K562 (cell line): ENCODE data around the gene PDE6B. TPM values are rescaled to one million over a fixed set of nuclear protein-coding genes. Genes with fewer than 3 reads are reported as not detected.

ENCODE experiments used
- CBFB ChIP-seq: sonication (generic); formaldehyde crosslinking; IDR thresholded peaks from 2 replicates; pipeline ENCODE4 v1.4.0; 2020; ENCODE audit warnings: mild to moderate bottlenecking, missing genetic modification reagents
- DIDO1 ChIP-seq: fragments of 450-650 bp; IDR thresholded peaks from 2 replicates; pipeline ENCODE4 v1.6.1; 2016; ENCODE audit warnings: low read depth, missing biosample characterization, missing genetic modification characterization
- HOXB6 ChIP-seq: fragments of 250-450 bp; sonication (Bioruptor Pico); IDR thresholded peaks from 2 replicates; pipeline ENCODE4 v1.5.1; 2022; ENCODE audit warnings: mild to moderate bottlenecking, borderline replicate concordance
- KDM1A ChIP-seq, 2 experiments: fragments of 450-650 bp; IDR thresholded peaks; 2 replicates each; pipeline ENCODE4 v1.6.1; 2016; ENCODE audit warnings: mild to moderate bottlenecking in 2 of 2
- NFYB ChIP-seq: IDR thresholded peaks from 2 replicates; pipeline ENCODE4 v1.6.1; 2011; ENCODE audit warnings: mild to moderate bottlenecking, moderate library complexity; ENCODE audit not compliant: insufficient read length; ENCODE audit errors: extremely low read depth
- PHB2 ChIP-seq: fragments of 450-650 bp; IDR thresholded peaks from 2 replicates; pipeline ENCODE4 v1.6.1; 2017; ENCODE audit warnings: low read depth
- PPARD ChIP-seq: fragments of 250-450 bp; sonication (Bioruptor Pico); IDR thresholded peaks from 2 replicates; pipeline ENCODE4 v1.8.0; 2022; ENCODE audit warnings: inconsistent platforms, mild to moderate bottlenecking, moderate library complexity
- RBM15 ChIP-seq: fragments of 200-400 bp; formaldehyde crosslinking; IDR thresholded peaks from 2 replicates; pipeline ENCODE4 v1.6.1; 2018; ENCODE audit warnings: mild to moderate bottlenecking, low read length, moderate library complexity; ENCODE audit not compliant: insufficient read depth
- SNIP1 ChIP-seq: fragments of 450-650 bp; IDR thresholded peaks from 2 replicates; pipeline ENCODE4 v1.7.1; 2017; ENCODE audit warnings: low read depth, mild to moderate bottlenecking
- YBX1 ChIP-seq: fragments of 450-650 bp; IDR thresholded peaks from 2 replicates; pipeline ENCODE4 v1.7.1; 2016; ENCODE audit warnings: mild to moderate bottlenecking
- ZBTB7A ChIP-seq: IDR thresholded peaks from 2 replicates; pipeline ENCODE4 v1.6.1; 2011; ENCODE audit warnings: low read depth, mild to moderate bottlenecking, low read length, moderate library complexity, borderline replicate concordance; ENCODE audit not compliant: control insufficient read depth
- ZC3H11A ChIP-seq: IDR thresholded peaks from 2 replicates; pipeline ENCODE4 v1.6.1; 2012; ENCODE audit warnings: low read depth, low read length, improper control_type of control experiment
- ZNF311 ChIP-seq: fragments of 250-450 bp; sonication (Bioruptor Pico); IDR thresholded peaks from 2 replicates; pipeline ENCODE4 v1.4.0; 2020; ENCODE audit warnings: mild to moderate bottlenecking, moderate library complexity
- ZZZ3 ChIP-seq: fragments of 450-650 bp; IDR thresholded peaks from 2 replicates; pipeline ENCODE4 v1.6.1; 2016; ENCODE audit warnings: antibody characterized with exemption, mild to moderate bottlenecking, moderate library complexity
- polyA plus RNA-seq, 8 experiments: library from polyadenylated mRNA; depleted of rRNA in 4 of 8; stranded (reverse) in 5 of 8; unstranded in 3 of 8; fragments of >200 nt; fragmentation: Nextera tagmentation in 2 of 8; fragmentation: Illumina TruSeq in 1 of 8; extraction: Ambion mirVana in 2 of 8; extraction: Trizol in 1 of 8; gene quantifications; 2 replicates each; pipeline versions ENCODE4 v1.2.1 to v1.2.3, GENCODE V29; 2011 to 2014; ENCODE audit warnings: inconsistent platforms in 1 of 8, missing spikeins in 1 of 8
- total RNA-seq, 7 experiments: library from RNA; depleted of rRNA in 6 of 7; stranded (reverse); fragments of >200 nt in 6 of 7; fragmentation: Illumina TruSeq in 2 of 7; extraction: Trizol in 2 of 7; gene quantifications; 2 replicates each; pipeline versions ENCODE4 v1.2.1 to v1.2.3, GENCODE V29; 2011 to 2021; ENCODE audit warnings: low replicate concordance in 1 of 7
- TF ChIP-seq, protein P1 (sequence below): fragments of 250-450 bp; sonication (Bioruptor Pico); IDR thresholded peaks from 2 replicates; pipeline ENCODE4 v1.4.0; 2020; ENCODE audit warnings: mild to moderate bottlenecking, moderate library complexity
- TF ChIP-seq, protein P2 (sequence below): fragments of 450-650 bp; formaldehyde crosslinking; IDR thresholded peaks from 2 replicates; pipeline ENCODE4 v1.4.0; 2020; ENCODE audit warnings: mild to moderate bottlenecking, moderate library complexity
- TF ChIP-seq, protein P3 (sequence below): fragments of 250-450 bp; sonication (Bioruptor Pico); IDR thresholded peaks from 2 replicates; pipeline ENCODE4 v1.8.0; 2021; ENCODE audit warnings: mild to moderate bottlenecking, moderate library complexity
- TF ChIP-seq, protein P4 (sequence below): sonication (generic); formaldehyde crosslinking; IDR thresholded peaks from 2 replicates; pipeline ENCODE4 v1.8.1; 2022; ENCODE audit warnings: missing genetic modification reagents
- TF ChIP-seq, protein P5 (sequence below): fragments of 250-450 bp; sonication (Bioruptor Pico); IDR thresholded peaks from 2 replicates; pipeline ENCODE4 v1.8.0; 2021; ENCODE audit warnings: borderline replicate concordance, mild to moderate bottlenecking, moderate library complexity; ENCODE audit not compliant: poor library complexity, severe bottlenecking
- TF ChIP-seq, protein P6 (sequence below): fragments of 250-450 bp; sonication (Bioruptor Pico); IDR thresholded peaks from 2 replicates; pipeline ENCODE4 v1.8.0; 2021; ENCODE audit warnings: moderate library complexity, mild to moderate bottlenecking, inconsistent platforms

PDE6B gene
- total and polyA plus RNA-seq, 9 of the 15 experiments (the other 6 are each of a cell fraction or from before 2014, with no cell fraction given), result 0.04 TPM; not detected in 8

DNA sequence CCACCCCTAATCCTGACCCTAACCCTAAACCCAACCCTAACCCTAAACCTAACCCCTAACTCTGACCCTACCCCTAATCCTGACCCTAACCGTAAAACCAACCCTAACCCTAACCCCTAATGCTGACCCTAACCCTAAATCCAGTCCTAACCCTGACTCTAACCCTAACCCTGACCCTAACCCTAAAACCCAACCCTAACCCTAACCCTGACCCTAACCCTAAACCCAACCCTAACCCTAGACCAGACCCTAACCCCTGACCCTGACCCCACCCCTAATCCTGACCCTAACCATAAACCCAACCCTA is 79.6 kb downstream of the PDE6B start (continued):
- TF ChIP-seq, protein P1, sequence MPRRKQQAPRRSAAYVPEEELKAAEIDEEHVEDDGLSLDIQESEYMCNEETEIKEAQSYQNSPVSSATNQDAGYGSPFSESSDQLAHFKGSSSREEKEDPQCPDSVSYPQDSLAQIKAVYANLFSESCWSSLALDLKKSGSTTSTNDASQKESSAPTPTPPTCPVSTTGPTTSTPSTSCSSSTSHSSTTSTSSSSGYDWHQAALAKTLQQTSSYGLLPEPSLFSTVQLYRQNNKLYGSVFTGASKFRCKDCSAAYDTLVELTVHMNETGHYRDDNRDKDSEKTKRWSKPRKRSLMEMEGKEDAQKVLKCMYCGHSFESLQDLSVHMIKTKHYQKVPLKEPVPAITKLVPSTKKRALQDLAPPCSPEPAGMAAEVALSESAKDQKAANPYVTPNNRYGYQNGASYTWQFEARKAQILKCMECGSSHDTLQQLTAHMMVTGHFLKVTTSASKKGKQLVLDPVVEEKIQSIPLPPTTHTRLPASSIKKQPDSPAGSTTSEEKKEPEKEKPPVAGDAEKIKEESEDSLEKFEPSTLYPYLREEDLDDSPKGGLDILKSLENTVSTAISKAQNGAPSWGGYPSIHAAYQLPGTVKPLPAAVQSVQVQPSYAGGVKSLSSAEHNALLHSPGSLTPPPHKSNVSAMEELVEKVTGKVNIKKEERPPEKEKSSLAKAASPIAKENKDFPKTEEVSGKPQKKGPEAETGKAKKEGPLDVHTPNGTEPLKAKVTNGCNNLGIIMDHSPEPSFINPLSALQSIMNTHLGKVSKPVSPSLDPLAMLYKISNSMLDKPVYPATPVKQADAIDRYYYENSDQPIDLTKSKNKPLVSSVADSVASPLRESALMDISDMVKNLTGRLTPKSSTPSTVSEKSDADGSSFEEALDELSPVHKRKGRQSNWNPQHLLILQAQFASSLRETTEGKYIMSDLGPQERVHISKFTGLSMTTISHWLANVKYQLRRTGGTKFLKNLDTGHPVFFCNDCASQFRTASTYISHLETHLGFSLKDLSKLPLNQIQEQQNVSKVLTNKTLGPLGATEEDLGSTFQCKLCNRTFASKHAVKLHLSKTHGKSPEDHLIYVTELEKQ (CRISPR knock-in tag), result no peak
- no peak for TF ChIP-seq PPARD (CRISPR knock-in tag)
- no peak for TF ChIP-seq PHB2
- TF ChIP-seq RBM15, result no peak
- no peak for TF ChIP-seq DIDO1 (tag)
- TF ChIP-seq YBX1, result no peak
- TF ChIP-seq KDM1A (IDR thresholded peaks at IDR 0.05), result no peak
- no peak for TF ChIP-seq HOXB6 (CRISPR knock-in tag)
- TF ChIP-seq, protein P2, sequence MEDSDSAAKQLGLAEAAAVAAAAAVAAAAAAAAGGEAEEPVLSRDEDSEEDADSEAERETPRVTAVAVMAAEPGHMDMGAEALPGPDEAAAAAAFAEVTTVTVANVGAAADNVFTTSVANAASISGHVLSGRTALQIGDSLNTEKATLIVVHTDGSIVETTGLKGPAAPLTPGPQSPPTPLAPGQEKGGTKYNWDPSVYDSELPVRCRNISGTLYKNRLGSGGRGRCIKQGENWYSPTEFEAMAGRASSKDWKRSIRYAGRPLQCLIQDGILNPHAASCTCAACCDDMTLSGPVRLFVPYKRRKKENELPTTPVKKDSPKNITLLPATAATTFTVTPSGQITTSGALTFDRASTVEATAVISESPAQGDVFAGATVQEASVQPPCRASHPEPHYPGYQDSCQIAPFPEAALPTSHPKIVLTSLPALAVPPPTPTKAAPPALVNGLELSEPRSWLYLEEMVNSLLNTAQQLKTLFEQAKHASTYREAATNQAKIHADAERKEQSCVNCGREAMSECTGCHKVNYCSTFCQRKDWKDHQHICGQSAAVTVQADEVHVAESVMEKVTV (CRISPR knock-in tag), result no peak
- TF ChIP-seq, protein P3, sequence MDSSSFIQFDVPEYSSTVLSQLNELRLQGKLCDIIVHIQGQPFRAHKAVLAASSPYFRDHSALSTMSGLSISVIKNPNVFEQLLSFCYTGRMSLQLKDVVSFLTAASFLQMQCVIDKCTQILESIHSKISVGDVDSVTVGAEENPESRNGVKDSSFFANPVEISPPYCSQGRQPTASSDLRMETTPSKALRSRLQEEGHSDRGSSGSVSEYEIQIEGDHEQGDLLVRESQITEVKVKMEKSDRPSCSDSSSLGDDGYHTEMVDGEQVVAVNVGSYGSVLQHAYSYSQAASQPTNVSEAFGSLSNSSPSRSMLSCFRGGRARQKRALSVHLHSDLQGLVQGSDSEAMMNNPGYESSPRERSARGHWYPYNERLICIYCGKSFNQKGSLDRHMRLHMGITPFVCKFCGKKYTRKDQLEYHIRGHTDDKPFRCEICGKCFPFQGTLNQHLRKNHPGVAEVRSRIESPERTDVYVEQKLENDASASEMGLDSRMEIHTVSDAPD, result no peak
- TF ChIP-seq SNIP1, result no peak
- TF ChIP-seq, protein P4, sequence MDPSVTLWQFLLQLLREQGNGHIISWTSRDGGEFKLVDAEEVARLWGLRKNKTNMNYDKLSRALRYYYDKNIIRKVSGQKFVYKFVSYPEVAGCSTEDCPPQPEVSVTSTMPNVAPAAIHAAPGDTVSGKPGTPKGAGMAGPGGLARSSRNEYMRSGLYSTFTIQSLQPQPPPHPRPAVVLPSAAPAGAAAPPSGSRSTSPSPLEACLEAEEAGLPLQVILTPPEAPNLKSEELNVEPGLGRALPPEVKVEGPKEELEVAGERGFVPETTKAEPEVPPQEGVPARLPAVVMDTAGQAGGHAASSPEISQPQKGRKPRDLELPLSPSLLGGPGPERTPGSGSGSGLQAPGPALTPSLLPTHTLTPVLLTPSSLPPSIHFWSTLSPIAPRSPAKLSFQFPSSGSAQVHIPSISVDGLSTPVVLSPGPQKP (CRISPR knock-in tag), result no peak
- TF ChIP-seq ZC3H11A, result no peak
- TF ChIP-seq, protein P5, sequence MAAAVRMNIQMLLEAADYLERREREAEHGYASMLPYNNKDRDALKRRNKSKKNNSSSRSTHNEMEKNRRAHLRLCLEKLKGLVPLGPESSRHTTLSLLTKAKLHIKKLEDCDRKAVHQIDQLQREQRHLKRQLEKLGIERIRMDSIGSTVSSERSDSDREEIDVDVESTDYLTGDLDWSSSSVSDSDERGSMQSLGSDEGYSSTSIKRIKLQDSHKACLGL (CRISPR knock-in tag), result no peak
- TF ChIP-seq ZNF311 (CRISPR knock-in tag), result no peak
- no peak for TF ChIP-seq CBFB
- TF ChIP-seq ZZZ3, result no peak
- no peak for TF ChIP-seq ZBTB7A
- TF ChIP-seq, protein P6, sequence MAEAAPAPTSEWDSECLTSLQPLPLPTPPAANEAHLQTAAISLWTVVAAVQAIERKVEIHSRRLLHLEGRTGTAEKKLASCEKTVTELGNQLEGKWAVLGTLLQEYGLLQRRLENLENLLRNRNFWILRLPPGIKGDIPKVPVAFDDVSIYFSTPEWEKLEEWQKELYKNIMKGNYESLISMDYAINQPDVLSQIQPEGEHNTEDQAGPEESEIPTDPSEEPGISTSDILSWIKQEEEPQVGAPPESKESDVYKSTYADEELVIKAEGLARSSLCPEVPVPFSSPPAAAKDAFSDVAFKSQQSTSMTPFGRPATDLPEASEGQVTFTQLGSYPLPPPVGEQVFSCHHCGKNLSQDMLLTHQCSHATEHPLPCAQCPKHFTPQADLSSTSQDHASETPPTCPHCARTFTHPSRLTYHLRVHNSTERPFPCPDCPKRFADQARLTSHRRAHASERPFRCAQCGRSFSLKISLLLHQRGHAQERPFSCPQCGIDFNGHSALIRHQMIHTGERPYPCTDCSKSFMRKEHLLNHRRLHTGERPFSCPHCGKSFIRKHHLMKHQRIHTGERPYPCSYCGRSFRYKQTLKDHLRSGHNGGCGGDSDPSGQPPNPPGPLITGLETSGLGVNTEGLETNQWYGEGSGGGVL, result no peak
- no peak for TF ChIP-seq NFYB
